ENCODE measurements around the gene TMA7B.

The TMA7B gene

DNA sequence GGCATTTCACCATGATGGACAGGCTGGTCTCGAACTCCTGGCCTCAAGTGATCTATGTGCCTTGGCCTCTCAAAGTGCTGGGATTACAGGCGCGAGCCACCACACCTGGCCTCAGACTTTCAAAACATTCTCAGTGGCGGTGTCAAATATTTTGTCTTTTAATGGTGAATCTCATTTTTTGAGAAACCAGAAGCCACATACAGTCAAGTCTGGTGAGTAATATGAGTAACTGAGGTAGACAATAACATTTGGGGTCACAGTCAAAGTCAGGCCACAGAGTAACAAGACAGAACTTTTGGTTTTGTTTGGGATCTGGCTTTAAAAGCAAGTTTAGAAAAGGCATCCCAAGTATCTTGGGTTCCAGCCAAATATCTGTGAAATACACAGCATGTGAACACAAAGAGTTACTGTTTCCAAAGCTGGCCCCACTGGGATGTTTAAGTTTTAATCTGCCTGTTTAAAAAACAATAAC is 5.6 kb upstream of the TMA7B start:
- DNase-seq, result peak; percentile 12

DNA sequence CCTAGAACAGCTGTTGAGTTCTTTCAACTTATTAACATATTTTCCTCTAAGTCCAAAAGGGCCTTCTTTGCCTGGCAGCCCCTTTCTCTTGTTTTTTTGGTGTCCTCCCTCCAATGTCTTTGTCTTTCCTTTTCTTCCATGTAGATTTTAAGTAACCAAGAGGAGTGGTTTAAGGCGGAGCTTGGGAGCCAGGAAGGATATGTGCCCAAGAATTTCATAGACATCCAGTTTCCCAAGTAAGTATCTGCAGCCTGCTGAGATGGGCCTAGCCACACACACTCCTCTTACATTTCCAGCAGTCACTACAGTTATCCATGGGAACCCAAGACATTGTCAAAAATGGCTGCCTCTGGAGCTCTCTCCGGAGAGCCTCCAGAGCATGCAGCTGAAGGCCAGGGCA is 4.5 kb upstream of the TMA7B start:
- no peak for DNase-seq

DNA sequence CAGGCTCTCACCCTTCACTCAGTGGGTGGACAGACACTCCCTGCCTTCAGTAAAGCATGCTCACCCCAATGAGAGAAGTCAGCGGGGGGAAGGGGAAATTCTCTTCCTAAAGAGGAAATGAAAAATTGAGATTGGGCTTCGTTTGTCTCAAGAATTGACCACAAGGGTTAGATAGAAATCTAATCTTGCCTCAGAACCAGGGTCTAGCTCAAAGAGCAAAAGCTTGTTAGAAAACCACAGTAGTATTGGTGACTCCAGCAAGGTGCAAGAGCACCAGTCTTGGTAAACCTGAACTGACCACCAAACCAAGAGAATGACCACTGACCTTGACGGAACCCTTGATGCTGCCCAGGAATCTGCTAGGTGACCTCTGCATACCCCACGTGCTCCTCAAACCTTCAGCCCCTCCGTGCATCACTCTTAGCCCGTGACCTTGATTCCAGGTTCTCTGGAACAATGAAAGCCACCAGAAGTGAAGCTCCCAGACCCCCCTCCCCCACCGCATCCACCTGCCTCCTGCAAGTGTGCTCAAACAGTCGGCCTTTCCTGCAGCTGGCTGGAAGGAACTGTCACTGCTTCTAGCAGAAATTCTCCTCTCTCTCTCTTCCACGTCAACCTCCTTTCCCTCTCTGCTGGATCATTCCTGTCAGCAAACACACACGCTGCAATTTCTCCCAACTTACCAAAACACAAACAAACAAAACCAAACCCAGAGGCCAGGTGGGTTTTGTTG is 3.1 kb upstream of the TMA7B start:
- DNase-seq, result no peak

DNA sequence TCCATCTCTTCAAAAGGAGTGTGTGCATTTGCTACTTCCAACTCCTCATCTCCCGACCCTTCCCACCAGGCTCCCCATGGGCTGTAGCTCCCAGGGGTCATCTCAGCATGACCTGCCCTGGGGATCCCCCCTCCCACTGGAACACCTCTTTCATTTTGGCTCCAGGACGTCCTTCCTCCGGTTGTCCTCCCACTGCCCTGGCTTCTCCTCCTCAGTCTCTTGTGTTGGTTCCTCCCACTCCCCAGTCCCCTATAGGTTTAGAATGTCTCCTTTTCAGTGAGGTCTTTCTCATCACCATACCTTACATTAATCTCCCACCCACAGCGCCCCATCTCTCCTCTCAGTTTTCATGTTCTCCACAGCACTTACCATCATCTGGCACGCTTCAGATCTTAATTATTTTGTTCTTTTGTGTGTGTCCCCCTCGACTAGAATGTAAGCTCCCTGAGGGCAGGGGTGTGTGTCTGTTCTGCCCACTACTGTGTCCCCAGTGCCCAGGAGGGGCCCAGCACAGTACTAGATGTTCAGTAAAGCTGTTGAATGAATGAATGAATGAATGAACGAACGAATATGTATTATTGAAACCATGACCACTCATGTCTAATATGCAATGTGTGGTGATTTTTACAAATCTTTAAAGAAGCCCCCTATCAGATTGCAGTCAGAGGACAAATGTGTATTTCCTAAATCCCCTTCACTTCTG is 2.0 kb upstream of the TMA7B start:
- no peak for DNase-seq

DNA sequence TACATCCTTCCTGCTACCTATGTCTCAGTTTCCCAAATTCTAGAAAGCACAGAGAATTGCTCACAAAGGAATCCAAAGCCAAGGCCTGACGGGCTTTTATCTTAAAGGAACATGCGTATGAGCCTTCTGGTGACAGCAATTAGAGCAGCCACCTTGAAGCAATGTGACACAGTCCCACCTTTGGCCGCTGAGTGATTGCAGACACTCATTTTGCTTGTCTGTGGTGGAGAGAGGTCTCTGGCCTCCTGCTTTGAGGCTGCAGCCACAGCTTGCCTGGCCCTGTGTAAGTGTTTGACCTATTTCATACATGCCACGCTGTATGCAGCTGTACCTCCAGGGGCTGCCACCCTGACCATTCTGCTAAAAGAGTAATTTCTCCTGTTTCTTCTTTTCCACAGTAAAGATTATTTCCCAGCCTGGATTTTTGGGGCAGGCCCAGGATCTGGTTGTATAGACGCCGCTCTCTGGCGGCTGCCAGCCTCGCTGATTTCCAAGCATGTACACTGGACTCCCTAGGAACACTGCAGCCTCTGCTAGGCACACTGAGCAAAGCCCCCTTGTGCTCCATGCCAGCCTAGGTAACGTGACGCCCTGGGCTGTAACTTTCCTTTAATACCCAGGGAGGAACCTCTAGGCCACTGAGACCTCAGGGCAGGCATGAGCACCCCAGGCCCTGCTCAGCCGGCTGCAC is 1.1 kb upstream of the TMA7B start:
- DNase-seq, result no peak

DNA sequence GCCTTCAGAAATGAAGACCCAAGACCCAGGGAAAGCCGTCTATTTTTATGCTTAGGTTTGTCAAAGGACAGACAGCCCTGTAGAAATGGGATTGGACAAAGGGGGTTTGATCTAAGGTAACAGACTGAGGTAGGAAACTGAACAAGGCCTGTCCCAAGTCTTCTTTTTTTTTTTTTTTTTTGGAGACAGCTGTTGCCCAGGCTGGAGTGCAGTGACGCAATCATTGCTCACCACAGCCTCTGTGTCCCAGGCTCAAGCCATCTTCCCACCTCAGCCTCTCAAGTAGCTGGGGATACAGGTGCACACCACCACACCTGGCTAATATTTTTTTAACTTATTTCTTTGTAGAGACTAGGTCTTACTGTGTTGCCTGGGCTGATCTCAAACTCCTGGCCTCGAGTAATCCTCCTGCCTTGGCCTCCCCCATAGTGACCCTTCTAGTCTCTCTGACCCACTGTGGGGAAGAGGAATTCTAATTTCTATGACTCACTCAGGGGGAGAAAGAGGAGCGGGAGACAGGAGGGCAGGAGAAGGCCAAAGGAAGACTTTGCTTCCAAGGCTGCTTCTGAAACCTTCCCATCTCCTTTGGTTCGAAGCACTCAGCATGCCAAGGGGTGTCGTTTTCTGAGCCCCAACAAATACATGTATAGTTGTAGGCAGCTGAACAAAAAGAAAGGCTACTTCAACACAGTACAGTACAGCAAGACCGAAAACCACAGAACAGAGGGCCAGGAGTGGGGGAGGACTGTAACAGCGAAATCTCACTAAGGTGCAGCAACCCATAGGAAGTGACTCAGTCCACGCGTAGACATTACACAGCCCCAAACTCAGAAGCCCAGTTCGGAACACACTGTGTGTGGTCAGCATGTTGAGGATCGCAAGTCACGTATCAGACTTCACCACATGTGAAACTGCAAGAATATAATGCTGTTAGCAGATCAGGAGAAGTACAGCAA is 872 bp downstream of the TMA7B start:
- peak; percentile 85 for DNase-seq

DNA sequence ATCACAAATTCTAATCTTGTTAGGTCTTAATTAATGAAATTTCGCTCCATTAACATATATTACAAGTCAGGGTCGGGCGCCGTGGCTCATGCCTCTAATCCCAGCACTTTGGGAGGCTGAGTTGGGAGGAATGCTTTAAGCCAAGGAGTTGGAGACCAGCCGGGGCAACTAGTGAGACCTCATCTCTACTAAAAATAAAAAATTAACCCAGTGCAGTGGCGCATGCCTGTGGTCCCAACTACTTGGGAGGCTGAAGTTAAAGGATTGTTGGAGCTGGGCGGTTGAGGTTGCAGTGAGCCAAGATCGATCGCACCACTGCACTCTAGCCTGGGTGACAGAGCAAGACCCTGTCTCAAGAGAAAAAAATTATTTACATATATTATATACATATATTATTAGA is 1.9 kb downstream of the TMA7B start:
- no peak for DNase-seq

DNA sequence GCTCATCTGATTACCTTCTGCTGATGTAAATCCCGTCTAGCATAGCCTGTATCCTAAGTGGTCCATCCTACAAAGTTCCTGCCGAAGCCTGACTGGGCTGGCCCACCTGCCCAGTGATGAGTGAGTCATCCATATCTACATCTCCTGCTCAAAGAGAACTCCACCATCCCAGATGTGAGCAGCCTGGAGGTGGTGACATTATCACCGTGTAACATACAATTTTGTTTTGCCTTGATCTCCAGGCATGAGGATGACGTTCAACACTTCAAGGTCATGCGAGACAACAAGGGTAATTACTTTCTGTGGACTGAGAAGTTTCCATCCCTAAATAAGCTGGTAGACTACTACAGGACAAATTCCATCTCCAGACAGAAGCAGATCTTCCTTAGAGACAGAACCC is 5.6 kb downstream of the TMA7B start:
- DNase-seq, result no peak

DNA sequence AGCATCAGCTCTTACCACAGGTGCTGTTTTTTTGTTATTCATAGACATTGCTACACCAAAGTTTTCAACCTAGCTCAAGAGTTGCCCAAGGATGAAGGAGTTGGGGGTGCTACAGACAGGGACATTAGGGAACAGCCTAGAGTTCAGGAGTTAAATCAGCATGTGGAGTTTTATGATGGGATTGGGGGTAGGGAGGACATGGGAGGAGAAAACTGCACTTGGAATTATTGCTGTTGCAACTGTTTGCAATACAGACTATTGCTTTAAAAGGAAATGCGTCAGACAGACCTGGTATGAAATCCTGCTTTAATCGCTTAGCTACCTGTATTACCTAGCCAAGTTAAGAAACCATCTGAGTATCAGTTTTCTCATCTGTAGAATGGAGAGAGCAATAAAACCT is 6.3 kb downstream of the TMA7B start:
- DNase-seq, result no peak

DNA sequence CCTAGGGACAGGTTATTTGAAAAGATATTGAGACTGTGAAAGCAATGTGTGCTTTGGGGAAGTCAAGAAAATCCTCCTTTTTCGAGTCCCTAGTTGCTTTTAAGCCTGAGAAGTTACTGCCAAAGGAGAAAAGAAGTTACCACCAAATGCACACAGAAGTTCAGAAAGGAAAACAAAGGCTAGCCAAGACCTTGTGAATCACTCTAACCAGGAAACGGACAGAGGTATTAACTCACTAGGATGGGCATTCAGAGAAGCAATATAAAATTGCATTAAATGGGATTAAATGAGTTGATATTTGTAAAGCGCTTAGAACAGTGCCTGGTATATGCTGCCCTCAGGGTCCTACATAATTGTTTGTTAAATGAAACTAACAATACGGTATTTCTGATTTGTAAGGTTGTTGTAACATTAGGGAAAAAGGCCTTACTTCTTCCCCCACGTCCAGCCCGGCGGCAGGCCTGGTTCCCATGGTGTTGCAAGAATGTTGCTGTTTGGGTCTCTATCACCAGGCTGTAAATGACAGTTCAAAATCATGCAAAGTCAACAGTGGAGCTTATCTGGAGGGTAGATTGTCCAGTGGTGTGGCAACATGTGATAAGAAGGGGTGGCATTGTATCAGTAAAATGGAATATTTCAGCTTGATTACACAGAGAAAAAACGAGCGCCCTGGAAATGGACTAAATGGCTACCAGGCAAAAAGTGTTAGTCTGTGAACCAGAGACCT is 7.1 kb downstream of the TMA7B start:
- peak; percentile 8 for DNase-seq

DNA sequence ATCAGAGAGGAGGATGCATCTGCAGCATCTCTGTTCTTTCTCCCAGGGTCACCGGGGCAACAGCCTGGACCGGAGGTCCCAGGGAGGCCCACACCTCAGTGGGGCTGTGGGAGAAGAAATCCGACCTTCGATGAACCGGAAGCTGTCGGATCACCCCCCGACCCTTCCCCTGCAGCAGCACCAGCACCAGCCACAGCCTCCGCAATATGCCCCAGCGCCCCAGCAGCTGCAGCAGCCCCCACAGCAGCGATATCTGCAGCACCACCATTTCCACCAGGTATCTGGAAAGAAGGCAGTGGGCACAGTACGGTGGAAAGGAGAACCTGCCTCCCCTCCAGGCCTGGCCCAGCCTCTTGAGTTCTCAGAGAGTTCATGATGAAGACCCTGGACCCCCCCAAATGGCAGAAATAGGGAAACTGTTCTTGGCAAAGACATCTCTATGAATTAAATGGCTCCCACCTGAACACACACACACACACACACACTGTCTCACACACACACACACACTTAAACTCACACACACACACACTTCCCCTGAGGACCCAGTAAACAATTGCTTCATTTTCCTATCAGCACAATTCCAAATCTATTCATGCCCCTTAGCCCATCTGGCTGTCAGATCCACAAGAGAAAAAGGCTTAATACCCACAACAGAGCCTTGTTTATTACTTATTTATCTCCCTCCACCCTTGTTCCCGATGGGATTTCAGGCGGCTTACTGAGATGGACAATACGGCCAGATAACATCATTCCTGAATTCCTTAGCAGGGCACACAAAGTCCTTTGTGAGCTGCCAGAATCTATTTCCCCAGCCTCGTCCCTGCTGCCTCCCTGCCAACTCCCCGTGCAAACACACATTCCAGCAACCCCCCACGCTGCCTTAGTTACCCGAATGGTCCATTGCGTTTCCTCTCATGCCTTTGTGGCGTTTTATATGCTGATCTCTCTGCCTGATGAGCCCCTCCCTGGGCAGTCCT is 8.1 kb downstream of the TMA7B start:
- no peak for DNase-seq

DNA sequence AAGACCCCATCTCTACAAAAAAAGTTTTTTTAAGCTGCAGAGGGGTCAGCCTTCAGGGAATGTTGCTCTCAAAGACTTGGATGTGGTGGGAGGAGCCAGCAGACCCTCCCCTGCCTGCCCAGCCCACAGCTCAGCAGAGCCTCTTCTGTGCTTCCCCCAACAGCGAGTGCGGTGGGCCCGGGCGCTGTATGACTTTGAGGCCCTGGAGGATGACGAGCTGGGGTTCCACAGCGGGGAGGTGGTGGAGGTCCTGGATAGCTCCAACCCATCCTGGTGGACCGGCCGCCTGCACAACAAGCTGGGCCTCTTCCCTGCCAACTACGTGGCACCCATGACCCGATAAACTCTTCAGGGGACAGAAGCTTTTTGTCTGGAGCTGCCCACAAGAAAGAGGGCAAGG is 10.5 kb downstream of the TMA7B start:
- DNase-seq, result no peak

DNA sequence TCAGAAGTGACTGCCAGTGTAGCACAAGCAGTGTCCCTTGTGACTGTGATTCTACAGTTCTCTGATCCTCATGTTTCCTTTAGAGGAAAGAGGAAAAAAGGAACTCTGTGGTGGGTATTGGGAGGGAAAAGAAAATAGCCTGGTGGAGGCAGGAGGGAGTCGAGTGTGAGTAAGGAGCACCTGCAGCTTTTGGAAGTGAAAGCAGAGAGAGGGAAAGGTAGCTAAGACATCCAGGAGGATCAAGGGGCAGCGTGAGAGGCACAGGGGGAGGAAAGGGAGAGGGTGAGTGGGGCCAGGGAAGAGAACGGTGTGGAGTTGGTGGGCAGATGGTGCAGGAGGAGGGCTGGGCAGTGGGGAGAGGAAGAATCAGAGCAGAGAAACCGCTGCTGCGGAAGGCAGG is 12.4 kb downstream of the TMA7B start:
- DNase-seq, result no peak

DNA sequence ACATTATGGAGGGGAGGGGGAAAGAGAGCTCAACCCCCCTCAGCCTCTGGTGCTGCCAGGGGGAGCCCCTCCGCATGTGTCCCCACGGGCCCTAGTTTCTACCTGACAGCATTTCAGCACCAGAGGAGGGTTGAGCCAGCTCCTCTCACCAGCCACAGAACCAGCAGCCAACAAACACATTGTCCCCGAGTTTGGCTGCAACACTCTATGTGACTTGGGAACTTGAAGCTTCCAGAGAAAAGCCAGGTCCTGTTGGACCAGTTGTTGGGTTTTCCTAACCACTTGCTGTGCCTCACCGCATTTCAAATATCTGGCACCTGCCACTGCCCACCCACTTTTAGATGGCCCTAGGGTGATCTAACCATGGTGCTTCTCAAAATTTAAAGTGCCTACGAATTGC is 13.5 kb downstream of the TMA7B start:
- DNase-seq, result no peak

DNA sequence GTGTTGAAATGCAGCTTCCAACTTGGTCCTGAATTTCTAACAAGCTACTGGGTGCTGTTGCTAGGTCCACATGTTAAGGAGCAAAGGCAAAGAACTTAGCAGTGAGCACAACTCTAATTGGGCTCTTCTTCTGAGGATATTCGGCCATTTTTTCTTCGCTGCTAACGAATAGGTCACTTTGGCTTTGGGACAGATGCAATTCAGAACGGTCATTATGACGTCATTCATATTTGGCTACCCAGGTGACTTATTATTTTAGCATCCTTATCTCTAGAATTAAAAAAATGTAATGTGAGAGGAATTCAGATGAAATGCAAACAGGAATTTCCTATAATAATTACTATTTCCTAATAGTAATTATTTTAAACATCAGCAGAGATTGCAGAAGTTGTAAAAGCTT is 13.9 kb downstream of the TMA7B start:
- no peak for DNase-seq

DNA sequence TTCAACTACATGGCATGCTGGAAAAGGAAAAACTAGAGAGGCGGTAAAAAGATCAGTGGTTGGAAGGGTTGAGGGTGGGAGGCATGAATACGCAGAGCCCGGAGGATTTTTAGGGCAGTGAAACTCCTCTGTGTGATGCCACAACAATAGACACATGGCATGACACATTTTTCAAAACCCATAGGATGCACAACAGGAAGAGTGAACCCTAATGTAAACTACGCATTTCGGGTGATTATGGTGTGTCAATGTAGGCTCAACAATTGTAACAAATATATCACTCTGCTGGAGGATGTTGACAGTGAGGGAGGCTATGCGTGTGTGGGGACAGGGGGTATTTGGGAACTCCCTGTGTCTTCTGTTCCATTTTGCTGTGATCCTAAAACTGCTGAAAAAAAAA is 18.9 kb downstream of the TMA7B start:
- no peak for DNase-seq

DNA sequence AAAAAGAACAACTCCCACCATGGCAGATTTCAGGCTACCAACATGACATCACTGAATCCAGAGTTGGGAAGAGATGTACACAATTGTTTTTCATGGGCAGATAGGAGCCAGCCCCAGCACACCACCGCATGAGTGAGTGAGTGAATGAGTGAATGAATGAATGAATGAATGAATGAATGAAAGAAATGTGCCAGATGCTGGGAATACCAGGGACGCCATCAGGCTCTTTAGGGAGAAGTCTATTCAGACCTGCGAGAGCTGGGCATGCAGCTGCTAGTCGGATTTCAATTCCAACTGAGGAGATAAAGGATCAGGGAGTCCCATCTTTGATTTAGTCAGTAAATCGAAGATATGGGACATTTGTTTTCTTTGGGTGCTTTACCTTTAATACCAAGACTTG is 19.3 kb downstream of the TMA7B start:
- DNase-seq, result no peak

DNA sequence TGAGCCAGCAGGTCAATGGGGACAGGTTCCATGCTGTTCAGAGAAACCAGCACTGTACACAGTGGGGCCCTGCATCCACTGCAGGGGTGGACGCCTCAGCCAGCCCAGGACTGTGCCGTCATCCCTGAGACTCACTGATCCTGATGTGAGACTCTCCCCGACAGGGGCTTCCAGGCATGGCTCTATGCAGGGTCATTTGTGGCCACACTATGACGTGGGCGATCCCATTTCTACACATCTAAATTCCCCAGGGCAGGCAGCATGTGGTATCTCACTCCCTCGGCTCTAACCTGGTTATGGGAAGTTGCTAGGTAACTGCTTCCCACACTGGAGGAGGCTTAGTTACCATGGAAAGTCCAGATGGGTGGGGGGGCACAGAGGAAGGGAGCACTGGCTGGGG is 20.4 kb downstream of the TMA7B start:
- no peak for DNase-seq

DNA sequence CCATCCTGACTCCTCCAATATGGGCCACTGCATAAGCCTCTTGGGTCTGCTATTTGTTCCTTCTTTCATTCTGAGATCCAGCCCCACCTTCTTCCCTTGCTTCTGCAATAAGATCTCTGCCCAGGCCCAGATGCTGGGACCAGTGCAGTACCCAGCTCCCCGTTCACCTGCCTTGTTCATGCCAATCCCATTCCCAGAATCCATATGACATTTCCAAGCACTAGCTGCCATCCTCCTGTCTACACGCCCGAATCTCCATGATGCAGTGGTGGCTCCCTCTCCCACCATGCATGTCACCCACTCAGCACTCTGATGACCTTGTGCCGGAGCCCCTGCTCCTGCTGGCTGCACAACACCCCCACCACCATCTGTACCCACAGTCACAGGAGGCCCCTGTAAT is 23.1 kb downstream of the TMA7B start:
- no peak for DNase-seq

DNA sequence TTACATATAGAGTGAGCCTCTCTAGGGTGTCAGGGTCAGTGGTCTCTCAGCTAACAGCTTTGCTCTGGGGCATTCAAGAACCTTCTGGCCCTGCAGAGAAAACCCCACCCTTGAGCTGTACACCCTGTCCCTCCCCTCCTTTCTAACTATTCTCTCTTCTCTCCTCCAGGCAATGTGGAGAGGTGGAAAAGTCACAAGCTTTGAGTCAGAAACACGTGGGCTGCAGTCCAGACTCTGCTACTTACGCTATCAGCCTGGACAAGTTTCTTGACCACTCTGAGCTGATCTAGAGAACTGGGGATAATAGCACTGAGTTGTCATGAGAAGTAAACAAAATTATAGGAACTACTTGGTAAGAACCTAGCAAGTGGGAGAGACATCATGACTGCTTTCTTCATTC is 23.8 kb downstream of the TMA7B start:
- DNase-seq, result no peak

DNA sequence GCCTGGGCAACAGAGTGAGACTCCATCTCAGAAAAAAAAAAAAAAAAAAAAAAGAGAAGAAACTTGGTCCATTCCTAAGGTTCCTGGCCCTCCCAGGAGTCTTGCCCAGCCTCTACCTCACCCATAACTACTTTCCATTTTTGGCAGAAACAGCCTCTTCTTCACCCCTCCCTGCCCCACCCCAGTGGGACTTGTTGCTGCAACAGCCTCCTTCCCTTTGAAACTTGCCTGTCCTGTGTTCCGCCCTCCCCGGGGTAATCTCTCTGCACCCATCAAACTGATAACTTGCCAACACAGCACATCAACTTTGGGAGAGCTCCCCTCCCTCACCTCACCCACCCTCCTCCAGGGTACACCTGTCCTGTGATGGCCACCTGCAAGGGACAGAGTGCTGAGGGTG is 24.5 kb downstream of the TMA7B start:
- no peak for DNase-seq
